NCI-H2196 treated with DMSO at 0.1 percent for 48 hours (cell line): ENCODE data around the gene TXNRD2.

ENCODE experiments used
- DNase-seq: peaks from one replicate; lab custom pipeline; 2025; ENCODE audit not compliant: unreplicated experiment; lab: John Stamatoyannopoulos, UW

TXNRD2 gene

GRCh38 chr22:19828035-19828401 lies 113.6 kb downstream of the TXNRD2 start:
- DNase-seq = no peak

- DNase-seq = no peak
Observed at GRCh38 chr22:19827341-19828034, 114.1 kb downstream of the TXNRD2 start.

GRCh38 chr22:19826619-19826950 lies 115.0 kb downstream of the TXNRD2 start:
- DNase-seq = no peak

GRCh38 chr22:19825904-19826618 lies 115.6 kb downstream of the TXNRD2 start:
- no peak for DNase-seq
